Measurements from ENCODE around the gene IL12RB2. TPM values are rescaled to one million over a fixed set of nuclear protein-coding genes. Genes with fewer than 3 reads are reported as not detected.

IL12RB2 gene
- total RNA-seq, 1 experiment from 2014 or later: not detected

DNA sequence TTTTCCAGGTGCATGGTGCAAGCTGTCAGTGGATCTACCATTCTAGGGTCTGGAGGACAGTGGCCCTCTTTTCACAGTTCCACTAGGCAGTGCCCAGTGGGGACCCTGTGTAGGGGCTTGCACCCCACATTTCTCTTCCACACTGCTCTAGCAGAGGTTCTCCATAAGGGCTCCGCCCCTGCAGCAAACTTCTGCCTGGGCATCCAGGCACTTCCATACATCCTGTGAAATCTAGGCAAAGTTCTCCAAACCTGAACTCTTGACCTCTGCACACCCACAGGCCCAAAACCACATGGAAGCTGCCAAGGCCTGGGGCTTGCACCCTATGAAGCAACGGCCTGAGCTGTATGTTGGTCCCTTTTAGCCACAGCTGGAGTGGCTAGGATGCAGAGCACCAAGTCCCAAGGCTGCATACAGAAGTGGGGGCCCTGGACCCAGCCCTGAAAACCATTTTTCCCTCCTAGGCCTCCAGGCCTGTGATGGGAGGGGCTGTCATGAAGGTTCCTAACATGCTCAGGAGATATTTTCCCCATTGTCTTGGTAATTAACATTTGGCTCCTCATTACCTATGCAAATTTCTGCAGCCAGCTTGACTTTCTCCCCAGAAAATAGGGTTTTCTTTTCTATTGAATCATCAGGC, 76.4 kb downstream of the IL12RB2 start:
- no peak overlapping the region for H2AFZ ChIP-seq
- intact Hi-C loops (cut with micrococcal nuclease; ENCODE audit: unreplicated experiment): no loop called here
- ChIA-PET POLR2A (ENCODE audit: unreplicated experiment) (no interaction called here), CTCF (no interaction called here)
- no peak overlapping the region for H3K4me3 ChIP-seq
- H3K36me3 ChIP-seq (ENCODE audit: low read depth): no peaks in the 10 kb centered on the region
- no peak overlapping the region for H3K27ac ChIP-seq
- H3K27me3 ChIP-seq (ENCODE audit: insufficient read depth, low read depth): no peaks in the 10 kb centered on the region
- peaks cover 3% of the 10 kb centered on the region; the same call in 1 of the 2 replicates for H3F3A ChIP-seq (ENCODE audit: insufficient read depth, low read depth)
- no peaks in the 10 kb centered on the region for H4K20me1 ChIP-seq (ENCODE audit: insufficient read depth)
- H3K9me3 ChIP-seq (ENCODE audit: insufficient read depth, low read depth): peaks cover 2% of the 10 kb centered on the region; the same call in 1 of the 2 replicates
- no peaks in the 10 kb centered on the region for H3K79me2 ChIP-seq (ENCODE audit: low read depth)
- H3K4me1 ChIP-seq (replicated peaks; ENCODE audit: insufficient read depth): peaks cover 2% of the 10 kb centered on the region; the same call in 1 of the 2 replicates
- BruUV-seq (replicated peaks): no TSS peak
- TF ChIP-seq, protein P1, sequence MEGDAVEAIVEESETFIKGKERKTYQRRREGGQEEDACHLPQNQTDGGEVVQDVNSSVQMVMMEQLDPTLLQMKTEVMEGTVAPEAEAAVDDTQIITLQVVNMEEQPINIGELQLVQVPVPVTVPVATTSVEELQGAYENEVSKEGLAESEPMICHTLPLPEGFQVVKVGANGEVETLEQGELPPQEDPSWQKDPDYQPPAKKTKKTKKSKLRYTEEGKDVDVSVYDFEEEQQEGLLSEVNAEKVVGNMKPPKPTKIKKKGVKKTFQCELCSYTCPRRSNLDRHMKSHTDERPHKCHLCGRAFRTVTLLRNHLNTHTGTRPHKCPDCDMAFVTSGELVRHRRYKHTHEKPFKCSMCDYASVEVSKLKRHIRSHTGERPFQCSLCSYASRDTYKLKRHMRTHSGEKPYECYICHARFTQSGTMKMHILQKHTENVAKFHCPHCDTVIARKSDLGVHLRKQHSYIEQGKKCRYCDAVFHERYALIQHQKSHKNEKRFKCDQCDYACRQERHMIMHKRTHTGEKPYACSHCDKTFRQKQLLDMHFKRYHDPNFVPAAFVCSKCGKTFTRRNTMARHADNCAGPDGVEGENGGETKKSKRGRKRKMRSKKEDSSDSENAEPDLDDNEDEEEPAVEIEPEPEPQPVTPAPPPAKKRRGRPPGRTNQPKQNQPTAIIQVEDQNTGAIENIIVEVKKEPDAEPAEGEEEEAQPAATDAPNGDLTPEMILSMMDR (conservative IDR thresholded peaks at IDR 0.05): no peak
- no peak for TF ChIP-seq EZH2 (IDR thresholded peaks at IDR 0.05; ENCODE audit: low read depth)
- H3K4me2 ChIP-seq: no peak overlapping the region
- no peak for DNase-seq
- no peaks in the 10 kb centered on the region for H3K9me2 ChIP-seq (ENCODE audit: insufficient read depth)

DNA sequence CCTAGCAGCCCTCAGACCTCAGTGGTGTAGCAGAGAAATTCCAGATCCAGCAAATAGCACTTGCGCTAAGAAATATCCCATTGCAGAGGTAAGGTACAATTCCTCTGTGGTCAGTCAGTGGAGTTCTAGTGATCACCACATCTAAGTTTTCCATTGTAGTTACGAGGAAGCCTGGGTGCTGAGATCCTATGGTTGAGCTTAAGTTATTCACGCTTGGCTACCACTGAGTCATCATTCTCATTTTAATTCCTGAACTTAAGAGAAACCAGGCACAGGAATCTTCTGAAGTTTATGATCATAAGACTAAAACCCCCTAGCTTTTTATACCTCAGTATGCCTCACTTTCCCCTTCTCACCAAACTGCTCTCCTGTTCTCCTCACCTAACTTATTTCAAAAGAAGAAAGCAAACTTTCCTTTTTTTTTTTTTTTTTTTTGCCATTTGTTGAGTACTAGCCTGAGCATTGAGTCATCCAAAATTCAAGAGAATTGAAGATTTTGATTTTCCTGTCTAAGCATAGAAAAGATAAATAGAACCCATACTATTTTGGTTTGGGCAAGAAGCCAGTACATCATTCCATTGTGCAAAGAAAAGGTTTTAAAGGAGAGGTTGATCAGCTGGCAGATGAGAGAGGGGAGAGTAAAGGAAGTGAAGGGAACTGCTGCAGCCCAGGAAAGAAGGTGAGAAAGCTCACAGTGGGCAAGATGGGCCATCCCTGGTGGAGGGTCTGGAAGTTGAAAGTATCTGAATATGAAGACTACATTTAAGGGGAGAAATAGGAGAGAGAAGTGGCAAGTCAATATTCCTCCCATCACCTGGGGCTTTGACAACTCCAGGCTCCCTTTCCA, 82.6 kb downstream of the IL12RB2 start:
- Histone ChIP-seq H3K4me3 (no peak overlapping the region), H3K9me3 (ENCODE audit: insufficient read depth, low read depth) (no peaks in the 10 kb centered on the region), H4K20me1 (ENCODE audit: insufficient read depth) (no peaks in the 10 kb centered on the region), H3F3A (ENCODE audit: insufficient read depth, low read depth) (peaks cover 22% of the 10 kb centered on the region), H3K4me2 (peak overlapping the region; percentile 55), H3K79me2 (ENCODE audit: low read depth) (no peaks in the 10 kb centered on the region), H3K36me3 (ENCODE audit: low read depth) (no peaks in the 10 kb centered on the region), H3K4me1 (replicated peaks; ENCODE audit: insufficient read depth) (peaks cover 23% of the 10 kb centered on the region), H3K27ac (peak overlapping the region; percentile 62), H3K9me2 (ENCODE audit: insufficient read depth) (no peaks in the 10 kb centered on the region), H2AFZ (no peak overlapping the region), H3K27me3 (ENCODE audit: insufficient read depth, low read depth) (no peaks in the 10 kb centered on the region)
- peak; percentile 41 to 86 for DNase-seq
- TF ChIP-seq, protein P1 (conservative IDR thresholded peaks at IDR 0.05): no peak
- ChIA-PET CTCF (no interaction called here), POLR2A (ENCODE audit: unreplicated experiment) (interaction anchor here (0.6 to 0.7 kb wide), 8 partner anchors 13 to 412 kb away, joined by 3 to 17 read pairs (median 5); no protein-coding TSS in a partner anchor)
- no TSS peak for BruUV-seq (replicated peaks)
- intact Hi-C loops (cut with micrococcal nuclease; ENCODE audit: unreplicated experiment): loop anchor here (1.0 kb wide), 1 partner anchor 14 kb away; no protein-coding TSS in a partner anchor

DNA sequence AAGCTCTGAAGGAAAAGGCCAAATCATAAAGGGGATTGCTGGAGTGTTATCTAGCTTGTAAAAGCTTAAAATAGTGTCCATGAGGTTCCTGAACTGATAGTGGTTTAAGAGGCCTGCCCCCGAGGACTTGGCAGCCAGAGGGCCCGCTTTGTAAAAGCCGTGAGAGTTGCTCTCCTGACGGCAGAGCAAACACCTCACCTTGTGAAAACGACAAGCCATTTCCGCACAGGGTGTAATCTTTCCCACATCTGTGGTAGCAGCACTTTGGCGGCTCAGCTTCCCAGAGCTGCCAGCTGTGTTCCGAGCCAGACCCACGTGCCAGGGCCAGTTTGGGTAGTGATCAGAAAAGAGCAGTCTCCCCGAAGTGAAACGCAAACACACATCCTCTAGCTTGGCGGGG, 85.6 kb downstream of the IL12RB2 start:
- no TSS peak for BruUV-seq (replicated peaks)
- H2AFZ ChIP-seq: no peak overlapping the region
- no peaks in the 10 kb centered on the region for H3K27me3 ChIP-seq (ENCODE audit: insufficient read depth, low read depth)
- no peaks in the 10 kb centered on the region for H3K79me2 ChIP-seq (ENCODE audit: low read depth)
- CTCF ChIA-PET: no interaction called here
- TF ChIP-seq EZH2 (IDR thresholded peaks at IDR 0.05; ENCODE audit: low read depth): no peak
- TF ChIP-seq, protein P1 (conservative IDR thresholded peaks at IDR 0.05): no peak
- no peak overlapping the region for H3K4me2 ChIP-seq
- no peaks in the 10 kb centered on the region for H3K9me2 ChIP-seq (ENCODE audit: insufficient read depth)
- no peaks in the 10 kb centered on the region for H4K20me1 ChIP-seq (ENCODE audit: insufficient read depth)
- DNase-seq: no peak
- POLR2A ChIA-PET (ENCODE audit: unreplicated experiment): no interaction called here
- H3K4me1 ChIP-seq (replicated peaks; ENCODE audit: insufficient read depth): peaks cover 23% of the 10 kb centered on the region
- H3F3A ChIP-seq (ENCODE audit: insufficient read depth, low read depth): peaks cover 22% of the 10 kb centered on the region
- intact Hi-C loops (cut with micrococcal nuclease; ENCODE audit: unreplicated experiment): no loop called here
- H3K36me3 ChIP-seq (ENCODE audit: low read depth): no peaks in the 10 kb centered on the region
- no peaks in the 10 kb centered on the region for H3K9me3 ChIP-seq (ENCODE audit: insufficient read depth, low read depth)
- no peak overlapping the region for H3K4me3 ChIP-seq
- H3K27ac ChIP-seq: no peak overlapping the region

All from PC-9 (cell line).